ENCODE results near the gene RASGRF1. TPM values are rescaled to one million over a fixed set of nuclear protein-coding genes. Genes with fewer than 3 reads are reported as not detected.

RASGRF1 gene
- total RNA-seq, 2 experiments from 2014 or later: not detected

DNA sequence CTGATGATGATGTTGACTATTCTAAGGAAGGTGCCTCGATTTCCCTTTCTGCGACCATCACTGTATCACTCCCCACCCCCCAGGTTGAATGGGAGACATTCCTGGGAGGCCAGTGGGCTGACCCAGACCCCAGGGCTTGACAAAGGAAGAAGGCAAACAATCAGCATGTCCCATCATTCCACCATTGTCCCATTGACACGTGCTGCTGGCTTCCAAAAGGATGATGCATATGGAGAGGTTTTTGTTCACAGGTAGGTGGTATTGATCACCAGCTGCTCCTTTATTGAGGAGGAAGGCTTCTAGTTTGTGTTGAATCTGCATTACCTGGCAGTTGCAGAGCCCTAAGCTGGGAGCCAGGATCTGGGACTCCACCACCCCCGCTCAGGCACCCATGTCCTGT is 30.4 kb downstream of the RASGRF1 start:
- no peak overlapping the region for H3K4me3 Mint-ChIP-seq
- no peaks in the 10 kb centered on the region for H3K4me1 ChIP-seq (ENCODE audit: insufficient read depth, low read length)
- H3K36me3 Mint-ChIP-seq (ENCODE audit: low read depth): no peaks in the 10 kb centered on the region
- intact Hi-C loops (cut with DNase I, micrococcal nuclease): no loop called here
- no peak overlapping the region for H3K27ac ChIP-seq (ENCODE audit: low read depth in 1 of 2, low read length in 2 of 2)
- DNase-seq (no peak), ATAC-seq (ENCODE audit: poor library complexity) (no peak)
- no peaks in the 10 kb centered on the region for H3K9me3 Mint-ChIP-seq
- no peak for TF ChIP-seq CTCF (IDR thresholded peaks at IDR 0.05)
- H3K9me3 ChIP-seq (ENCODE audit: control insufficient read depth in 1 of 2, insufficient read depth in 1 of 2, low read length in 2 of 2): peaks cover 0 to 3% of the 10 kb centered on the region in 2 experiments
- H3K27me3 ChIP-seq (ENCODE audit: control insufficient read depth in 1 of 2, insufficient read depth in 2 of 2, low read length in 2 of 2): peaks cover 0 to 8% of the 10 kb centered on the region in 2 experiments
- POLR2A ChIA-PET: no interaction called here
- peaks cover 24% of the 10 kb centered on the region for H3K27me3 Mint-ChIP-seq
- H3K4me3 ChIP-seq (ENCODE audit: low read length): no peak overlapping the region
- H3K27ac Mint-ChIP-seq: no peak overlapping the region
- H3K4me1 Mint-ChIP-seq (ENCODE audit: low read depth): no peaks in the 10 kb centered on the region
- CTCF ChIA-PET: no interaction called here
- no peaks in the 10 kb centered on the region for H3K36me3 ChIP-seq (ENCODE audit: insufficient read depth, low read length)

DNA sequence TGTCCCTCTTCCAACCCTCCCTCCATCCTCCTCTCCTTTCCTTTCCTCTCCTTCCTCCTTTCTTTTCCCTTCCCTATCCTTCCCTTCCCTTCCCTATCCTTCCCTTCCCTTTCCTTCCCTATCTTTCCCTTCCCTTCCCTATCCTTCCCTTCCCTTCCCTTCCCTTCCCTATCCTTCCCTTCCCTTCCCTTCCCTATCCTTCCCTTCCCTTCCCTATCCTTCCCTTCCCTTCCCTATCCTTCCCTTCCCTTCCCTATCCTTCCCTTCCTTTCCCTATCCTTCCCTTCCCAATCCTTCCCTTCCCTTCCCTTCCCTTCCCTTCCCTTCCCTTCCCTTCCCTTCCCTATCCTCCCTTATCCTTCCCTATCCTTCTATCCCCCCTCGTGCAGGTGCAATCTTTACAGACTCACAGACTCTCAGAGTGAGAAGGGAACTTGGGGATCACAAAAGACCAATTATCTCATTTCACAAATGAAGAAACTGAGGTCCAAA is 31.5 kb downstream of the RASGRF1 start:
- no peak overlapping the region for H3K4me3 ChIP-seq (ENCODE audit: low read length)
- peaks cover 0 to 8% of the 10 kb centered on the region in 2 experiments for H3K27me3 ChIP-seq (ENCODE audit: control insufficient read depth in 1 of 2, insufficient read depth in 2 of 2, low read length in 2 of 2)
- ChIA-PET POLR2A (no interaction called here), CTCF (no interaction called here)
- H3K4me3 Mint-ChIP-seq: no peak overlapping the region
- intact Hi-C loops (cut with DNase I, micrococcal nuclease): no loop called here
- H3K36me3 Mint-ChIP-seq (ENCODE audit: low read depth): no peaks in the 10 kb centered on the region
- H3K4me1 ChIP-seq (ENCODE audit: insufficient read depth, low read length): no peaks in the 10 kb centered on the region
- peaks cover 26% of the 10 kb centered on the region for H3K27me3 Mint-ChIP-seq
- TF ChIP-seq CTCF (IDR thresholded peaks at IDR 0.05): no peak
- no peak overlapping the region for H3K27ac Mint-ChIP-seq
- peaks cover 0 to 3% of the 10 kb centered on the region in 2 experiments for H3K9me3 ChIP-seq (ENCODE audit: control insufficient read depth in 1 of 2, insufficient read depth in 1 of 2, low read length in 2 of 2)
- ATAC-seq (ENCODE audit: poor library complexity): no peak
- no peak overlapping the region for H3K27ac ChIP-seq (ENCODE audit: low read depth in 1 of 2, low read length in 2 of 2)
- H3K36me3 ChIP-seq (ENCODE audit: insufficient read depth, low read length): no peaks in the 10 kb centered on the region
- H3K4me1 Mint-ChIP-seq (ENCODE audit: low read depth): no peaks in the 10 kb centered on the region
- H3K9me3 Mint-ChIP-seq: no peaks in the 10 kb centered on the region
- no peak for DNase-seq

DNA sequence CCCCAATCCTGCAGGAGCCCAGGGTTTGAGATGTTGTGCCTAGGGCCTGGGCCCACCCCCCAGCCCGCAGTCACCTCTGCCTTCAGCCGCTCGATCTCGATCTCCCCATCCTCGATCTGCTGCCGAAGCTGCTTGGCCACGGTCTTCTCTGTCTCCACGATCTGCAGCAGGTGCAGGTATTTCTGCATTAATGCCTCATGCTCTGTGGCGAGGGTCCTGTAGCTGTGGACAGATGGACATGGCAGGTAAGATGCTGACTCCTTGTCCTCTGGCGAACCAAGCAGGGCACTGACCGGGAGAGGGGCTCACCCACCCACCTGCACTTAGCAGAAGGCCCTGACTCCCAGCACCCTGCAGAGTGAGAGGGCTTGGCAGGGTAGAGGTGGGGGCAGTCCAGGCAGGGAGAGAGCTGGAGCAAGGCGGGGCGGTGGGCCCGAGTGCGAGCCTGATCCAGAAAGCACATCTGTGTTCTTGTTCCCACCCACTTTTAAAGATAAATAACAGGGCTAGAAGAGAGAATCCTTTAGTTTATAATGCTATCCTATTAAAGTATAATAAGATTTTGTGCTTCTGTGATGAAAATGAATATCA is 32.2 kb downstream of the RASGRF1 start:
- intact Hi-C loops (cut with DNase I, micrococcal nuclease): no loop called here
- TF ChIP-seq CTCF (IDR thresholded peaks at IDR 0.05): no peak
- peaks cover 0 to 8% of the 10 kb centered on the region in 2 experiments for H3K27me3 ChIP-seq (ENCODE audit: control insufficient read depth in 1 of 2, insufficient read depth in 2 of 2, low read length in 2 of 2)
- H3K4me1 ChIP-seq (ENCODE audit: insufficient read depth, low read length): no peaks in the 10 kb centered on the region
- ChIA-PET CTCF (no interaction called here), POLR2A (no interaction called here)
- no peak overlapping the region for H3K4me3 ChIP-seq (ENCODE audit: low read length)
- no peak for DNase-seq
- Mint-ChIP-seq H3K4me1 (ENCODE audit: low read depth) (no peaks in the 10 kb centered on the region), H3K9me3 (no peaks in the 10 kb centered on the region), H3K36me3 (ENCODE audit: low read depth) (no peaks in the 10 kb centered on the region), H3K4me3 (no peak overlapping the region), H3K27me3 (peaks cover 24% of the 10 kb centered on the region), H3K27ac (no peak overlapping the region)
- peaks cover 0 to 3% of the 10 kb centered on the region in 2 experiments for H3K9me3 ChIP-seq (ENCODE audit: control insufficient read depth in 1 of 2, insufficient read depth in 1 of 2, low read length in 2 of 2)
- no peak for ATAC-seq (ENCODE audit: poor library complexity)
- H3K36me3 ChIP-seq (ENCODE audit: insufficient read depth, low read length): no peaks in the 10 kb centered on the region
- no peak overlapping the region for H3K27ac ChIP-seq (ENCODE audit: low read depth in 1 of 2, low read length in 2 of 2)
